CD8-positive, alpha-beta memory T cell (primary cell): ENCODE data around the gene SPATS2L. TPM values are rescaled to one million over a fixed set of nuclear protein-coding genes. Genes with fewer than 3 reads are reported as not detected.
A peak's percentile ranks its signal among the peaks of the same experiment; 100 is the strongest.

Experiments
- CTCF ChIA-PET: fragments of 350-600 bp; sonication (Branson Sonifier 250); formaldehyde crosslinking; loops from one replicate; lab custom pipeline; 2021; ENCODE audit warnings: antibody characterized with exemption; lab: Charles Lee
- POLR2A ChIA-PET: fragments of 350-600 bp; sonication (Branson Sonifier 250); formaldehyde crosslinking; loops from one replicate; lab custom pipeline; 2021; ENCODE audit warnings: antibody characterized with exemption; lab: Charles Lee
- DNase-seq, 5 donors: peaks; one replicate each; pipeline versions ENCODE4 v3.0.0 to v3.0.0-alpha.2; 2020 to 2022; ENCODE audit warnings: mixed read lengths in 1 of 5
- H3K27ac ChIP-seq: one replicate; pipeline ENCODE4 v1.7.0; 2013; ENCODE audit warnings: low read depth, mild to moderate bottlenecking, low read length, moderate library complexity
- H3K27me3 ChIP-seq: 2 replicates; pipeline ENCODE4 v1.7.0; 2013; ENCODE audit warnings: low read length, mild to moderate bottlenecking; ENCODE audit not compliant: insufficient read depth, poor library complexity, severe bottlenecking
- H3K36me3 ChIP-seq: 2 replicates; pipeline ENCODE4 v1.7.0; 2013; ENCODE audit warnings: mild to moderate bottlenecking, low read length, moderate library complexity; ENCODE audit not compliant: insufficient read depth
- H3K4me1 ChIP-seq: 2 replicates; pipeline ENCODE4 v1.7.0; 2013; ENCODE audit warnings: mild to moderate bottlenecking, low read length, moderate library complexity; ENCODE audit not compliant: insufficient read depth
- H3K4me3 ChIP-seq: 2 replicates; pipeline ENCODE4 v1.7.0; 2013; ENCODE audit warnings: mild to moderate bottlenecking, low read length
- H3K9me3 ChIP-seq: 2 replicates; pipeline ENCODE4 v1.7.0; 2013; ENCODE audit warnings: mild to moderate bottlenecking, low read length
- H3K27ac Mint-ChIP-seq, 8 donors: one replicate each; pipeline ENCODE4 v1.8.0; 2020 to 2021; ENCODE audit warnings: mixed read lengths in 8 of 8, mild to moderate bottlenecking in 6 of 8, inconsistent platforms in 3 of 8, moderate library complexity in 3 of 8
- H3K27me3 Mint-ChIP-seq, 2 donors: one replicate each; pipeline ENCODE4 v1.8.0; 2020 to 2021; ENCODE audit warnings: mixed read lengths in 2 of 2, mild to moderate bottlenecking in 1 of 2, moderate library complexity in 1 of 2
- H3K36me3 Mint-ChIP-seq, 3 donors: one replicate each; pipeline ENCODE4 v1.8.0; 2020 to 2021; ENCODE audit warnings: mixed read lengths in 3 of 3, inconsistent platforms in 1 of 3, mild to moderate bottlenecking in 1 of 3
- H3K4me1 Mint-ChIP-seq, 3 donors: one replicate each; pipeline ENCODE4 v1.8.0; 2020 to 2021; ENCODE audit warnings: mixed read lengths in 3 of 3, inconsistent platforms in 1 of 3, mild to moderate bottlenecking in 1 of 3
- H3K4me3 Mint-ChIP-seq, 7 donors: one replicate each; pipeline ENCODE4 v1.8.0; 2020 to 2021; ENCODE audit warnings: mixed read lengths in 7 of 7, mild to moderate bottlenecking in 6 of 7, moderate library complexity in 4 of 7, inconsistent platforms in 2 of 7
- H3K9me3 Mint-ChIP-seq, 5 donors: one replicate each; pipeline ENCODE4 v1.8.0; 2020 to 2022; ENCODE audit warnings: mixed read lengths in 5 of 5, mild to moderate bottlenecking in 3 of 5, moderate library complexity in 2 of 5, inconsistent platforms in 1 of 5
- polyA plus RNA-seq: library from polyadenylated mRNA; unstranded; fragments of 300-500 nt; fragmentation: Illumina TruSeq; gene quantifications from one replicate; pipeline ENCODE4 v1.2.3, GENCODE V29; 2021
- total RNA-seq, 2 experiments: library from RNA; stranded (reverse); gene quantifications; one replicate each; pipeline ENCODE4 v1.2.3, GENCODE V29; 2021

The SPATS2L gene
- total and polyA plus RNA-seq, 3 experiments from 2014 or later, result 11.3 to 22.2 (median 21.8) TPM

- POLR2A ChIA-PET, result no interaction called here
These were observed 99.9 kb downstream of the SPATS2L start for GRCh38 chr2:200406379-200406778.

GRCh38 chr2:200408428-200409316, 102.2 kb downstream of the SPATS2L start:
- no peaks in the 10 kb centered on the region for H3K27me3 ChIP-seq
- no peak overlapping the region for H3K4me3 ChIP-seq
- H3K4me1 Mint-ChIP-seq, result peaks cover 11 to 16% (median 16%) of the 10 kb centered on the region in 3 donors
- H3K4me1 ChIP-seq, result no peaks in the 10 kb centered on the region
- no peak for DNase-seq
- no peak overlapping the region for H3K27ac ChIP-seq
- no peak overlapping the region for H3K27ac Mint-ChIP-seq
- peaks cover 0 to 4% (median 0%) of the 10 kb centered on the region in 3 donors for H3K36me3 Mint-ChIP-seq
- CTCF ChIA-PET, result interaction anchor here (0.5 to 1.2 kb wide), 2 partner anchors 76 to 482 kb away, joined by 3 to 4 read pairs; no protein-coding TSS in a partner anchor
- H3K9me3 ChIP-seq, result no peaks in the 10 kb centered on the region
- no peak overlapping the region for H3K4me3 Mint-ChIP-seq
- POLR2A ChIA-PET, result no interaction called here
- H3K36me3 ChIP-seq, result no peaks in the 10 kb centered on the region
- H3K27me3 Mint-ChIP-seq, result peaks cover 0 to 3% of the 10 kb centered on the region in 2 donors
- H3K9me3 Mint-ChIP-seq, result no peaks in the 10 kb centered on the region

More at GRCh38 chr2:200406379-200406778, 99.9 kb downstream of the SPATS2L start:
- Histone ChIP-seq H3K9me3 (no peaks in the 10 kb centered on the region), H3K36me3 (no peaks in the 10 kb centered on the region), H3K4me1 (no peaks in the 10 kb centered on the region), H3K27me3 (no peaks in the 10 kb centered on the region), H3K4me3 (no peak overlapping the region), H3K27ac (peak overlapping the region; percentile 27)
- Mint-ChIP-seq H3K36me3 (peaks cover 0 to 18% (median 0%) of the 10 kb centered on the region in 3 donors), H3K4me1 (peaks cover 11 to 16% (median 16%) of the 10 kb centered on the region in 3 donors), H3K27me3 (peaks cover 0 to 3% of the 10 kb centered on the region in 2 donors), H3K27ac (no peak overlapping the region), H3K4me3 (no peak overlapping the region), H3K9me3 (no peaks in the 10 kb centered on the region)
- no peak for DNase-seq
- CTCF ChIA-PET, result no interaction called here

GRCh38 chr2:200411831-200412230, 105.3 kb downstream of the SPATS2L start:
- CTCF ChIA-PET, result no interaction called here
- Mint-ChIP-seq H3K27ac (no peak overlapping the region), H3K4me3 (no peak overlapping the region), H3K9me3 (no peaks in the 10 kb centered on the region), H3K36me3 (no peaks in the 10 kb centered on the region), H3K27me3 (peaks cover 0 to 2% of the 10 kb centered on the region in 2 donors), H3K4me1 (peaks cover 9 to 11% (median 10%) of the 10 kb centered on the region in 3 donors)
- no peak for DNase-seq
- Histone ChIP-seq H3K36me3 (no peaks in the 10 kb centered on the region), H3K4me3 (no peak overlapping the region), H3K9me3 (no peaks in the 10 kb centered on the region), H3K4me1 (no peaks in the 10 kb centered on the region), H3K27ac (no peak overlapping the region), H3K27me3 (no peaks in the 10 kb centered on the region)
- POLR2A ChIA-PET, result no interaction called here

GRCh38 chr2:200414367-200414766, 107.9 kb downstream of the SPATS2L start:
- Histone ChIP-seq H3K4me1 (no peaks in the 10 kb centered on the region), H3K36me3 (no peaks in the 10 kb centered on the region), H3K4me3 (no peak overlapping the region), H3K27ac (no peak overlapping the region), H3K9me3 (no peaks in the 10 kb centered on the region), H3K27me3 (no peaks in the 10 kb centered on the region)
- Mint-ChIP-seq H3K4me3 (no peak overlapping the region), H3K4me1 (no peaks in the 10 kb centered on the region), H3K36me3 (peaks cover under 1 to 3% (median under 1%) of the 10 kb centered on the region in 3 donors), H3K27ac (no peak overlapping the region), H3K27me3 (no peaks in the 10 kb centered on the region), H3K9me3 (no peaks in the 10 kb centered on the region)
- CTCF ChIA-PET, result no interaction called here
- no peak for DNase-seq
- POLR2A ChIA-PET, result no interaction called here

- Mint-ChIP-seq H3K27me3 (no peaks in the 10 kb centered on the region), H3K27ac (no peak overlapping the region), H3K4me3 (no peak overlapping the region), H3K36me3 (peaks cover 1 to 9% (median 1%) of the 10 kb centered on the region in 3 donors), H3K4me1 (no peaks in the 10 kb centered on the region), H3K9me3 (no peaks in the 10 kb centered on the region)
- H3K9me3 ChIP-seq, result no peaks in the 10 kb centered on the region
- no peaks in the 10 kb centered on the region for H3K27me3 ChIP-seq
- POLR2A ChIA-PET, result no interaction called here
- CTCF ChIA-PET, result interaction anchor here (1.0 kb wide), 1 partner anchor 66 kb away, joined by 3 read pairs; no protein-coding TSS in a partner anchor
- H3K27ac ChIP-seq, result no peak overlapping the region
- H3K36me3 ChIP-seq, result no peaks in the 10 kb centered on the region
- no peak for DNase-seq
- no peaks in the 10 kb centered on the region for H3K4me1 ChIP-seq
- H3K4me3 ChIP-seq, result no peak overlapping the region
These were observed 109.0 kb downstream of the SPATS2L start for GRCh38 chr2:200415455-200415854.

GRCh38 chr2:200416878-200417277, 110.4 kb downstream of the SPATS2L start:
- CTCF ChIA-PET, result interaction anchor here (0.6 kb wide), 1 partner anchor 453 kb away, joined by 3 read pairs; no protein-coding TSS in a partner anchor
- Histone ChIP-seq H3K27me3 (no peaks in the 10 kb centered on the region), H3K9me3 (no peaks in the 10 kb centered on the region), H3K4me3 (no peak overlapping the region), H3K4me1 (no peaks in the 10 kb centered on the region), H3K27ac (no peak overlapping the region), H3K36me3 (no peaks in the 10 kb centered on the region)
- no peak for DNase-seq
- H3K27me3 Mint-ChIP-seq, result no peaks in the 10 kb centered on the region
- no peak overlapping the region for H3K4me3 Mint-ChIP-seq
- POLR2A ChIA-PET, result no interaction called here
- no peaks in the 10 kb centered on the region for H3K4me1 Mint-ChIP-seq
- H3K36me3 Mint-ChIP-seq, result peaks cover 1 to 9% (median 1%) of the 10 kb centered on the region in 3 donors
- H3K27ac Mint-ChIP-seq, result no peak overlapping the region
- H3K9me3 Mint-ChIP-seq, result no peaks in the 10 kb centered on the region

- Histone ChIP-seq H3K9me3 (no peaks in the 10 kb centered on the region), H3K27ac (no peak overlapping the region), H3K27me3 (no peaks in the 10 kb centered on the region), H3K4me1 (no peaks in the 10 kb centered on the region), H3K36me3 (no peaks in the 10 kb centered on the region), H3K4me3 (no peak overlapping the region)
- ChIA-PET POLR2A (no interaction called here), CTCF (no interaction called here)
- Mint-ChIP-seq H3K4me1 (no peaks in the 10 kb centered on the region), H3K27me3 (no peaks in the 10 kb centered on the region), H3K36me3 (peaks cover 1 to 9% (median 1%) of the 10 kb centered on the region in 3 donors), H3K4me3 (no peak overlapping the region), H3K27ac (no peak overlapping the region), H3K9me3 (no peaks in the 10 kb centered on the region)
- no peak for DNase-seq
These were observed 110.9 kb downstream of the SPATS2L start for GRCh38 chr2:200417366-200417765.

- Mint-ChIP-seq H3K27me3 (no peaks in the 10 kb centered on the region), H3K27ac (peak overlapping the region in 1 of 8 donors; percentile 58), H3K36me3 (peaks cover 1 to 9% (median 1%) of the 10 kb centered on the region in 3 donors), H3K4me3 (no peak overlapping the region), H3K9me3 (no peaks in the 10 kb centered on the region), H3K4me1 (peaks cover 0 to 3% (median 0%) of the 10 kb centered on the region in 3 donors)
- DNase-seq, result no peak
- no peaks in the 10 kb centered on the region for H3K4me1 ChIP-seq
- POLR2A ChIA-PET, result interaction anchor here (0.6 kb wide), 1 partner anchor 175 kb away, joined by 9 read pairs; no protein-coding TSS in a partner anchor
- H3K36me3 ChIP-seq, result no peaks in the 10 kb centered on the region
- CTCF ChIA-PET, result no interaction called here
- H3K27ac ChIP-seq, result no peak overlapping the region
- H3K4me3 ChIP-seq, result no peak overlapping the region
- no peaks in the 10 kb centered on the region for H3K27me3 ChIP-seq
- no peaks in the 10 kb centered on the region for H3K9me3 ChIP-seq
These were observed 111.9 kb downstream of the SPATS2L start for GRCh38 chr2:200418399-200418798.
